Osteoblast (primary cell): Measurements from ENCODE around the gene SUGCT. TPM values are rescaled to one million over a fixed set of nuclear protein-coding genes. Genes with fewer than 3 reads are reported as not detected.

Experiments
- DNase-seq: peaks from one replicate; pipeline ENCODE4 v3.0.0; 2011; ENCODE audit warnings: low spot score, mixed read lengths; ENCODE audit not compliant: insufficient read length; ENCODE audit errors: missing footprints
- H2AFZ ChIP-seq: 2 replicates; pipeline ENCODE4 v1.6.0; 2011; ENCODE audit warnings: mild to moderate bottlenecking, low read length
- H3K27ac ChIP-seq: 2 replicates; pipeline ENCODE4 v1.5.1; 2011; ENCODE audit warnings: mild to moderate bottlenecking, low read depth, low read length, moderate library complexity
- H3K27me3 ChIP-seq: 2 replicates; pipeline ENCODE4 v1.6.0; 2012; ENCODE audit warnings: mild to moderate bottlenecking, control low read depth, inconsistent platforms, low read length, moderate library complexity; ENCODE audit not compliant: insufficient read depth
- H3K36me3 ChIP-seq: 2 replicates; pipeline ENCODE4 v1.5.1; 2011; ENCODE audit warnings: mild to moderate bottlenecking, low read length, control low read depth, moderate library complexity; ENCODE audit not compliant: insufficient read depth
- H3K4me1 ChIP-seq: 2 replicates; pipeline ENCODE4 v1.5.1; 2011; ENCODE audit warnings: mild to moderate bottlenecking, low read length, control low read depth, moderate library complexity; ENCODE audit not compliant: insufficient read depth
- H3K4me2 ChIP-seq: 2 replicates; pipeline ENCODE4 v1.6.0; 2011; ENCODE audit warnings: mild to moderate bottlenecking, low read length; ENCODE audit not compliant: insufficient read depth
- H3K4me3 ChIP-seq: fragments of 200-600 bp; sonication (generic); 3 replicates; pipeline ENCODE4 v1.5.1; 2012; ENCODE audit warnings: mild to moderate bottlenecking, low read length, inconsistent platforms; ENCODE audit not compliant: insufficient read depth
- H3K79me2 ChIP-seq: 2 replicates; pipeline ENCODE4 v1.6.0; 2012; ENCODE audit warnings: mild to moderate bottlenecking, low read length, control low read depth, inconsistent platforms; ENCODE audit not compliant: insufficient read depth
- H3K9me3 ChIP-seq: 2 replicates; pipeline ENCODE4 v1.5.1; 2011; ENCODE audit warnings: low read depth, low read length, control low read depth
- H4K20me1 ChIP-seq: 2 replicates; pipeline ENCODE4 v1.6.0; 2012; ENCODE audit warnings: mild to moderate bottlenecking, low read length, control low read depth; ENCODE audit not compliant: insufficient read depth
- total RNA-seq: library from RNA; depleted of rRNA; stranded (reverse); fragments of >200 nt; gene quantifications from 2 replicates; pipeline ENCODE4 v1.2.3, GENCODE V29; 2012
- TF ChIP-seq, protein P1 (sequence below): IDR thresholded peaks from 2 replicates; pipeline ENCODE4 v1.5.1; 2011; ENCODE audit warnings: mild to moderate bottlenecking, low read depth, low read length, moderate library complexity; ENCODE audit errors: extremely low read depth

The SUGCT gene
- total RNA-seq, 1 donor = 21.7 TPM

DNA sequence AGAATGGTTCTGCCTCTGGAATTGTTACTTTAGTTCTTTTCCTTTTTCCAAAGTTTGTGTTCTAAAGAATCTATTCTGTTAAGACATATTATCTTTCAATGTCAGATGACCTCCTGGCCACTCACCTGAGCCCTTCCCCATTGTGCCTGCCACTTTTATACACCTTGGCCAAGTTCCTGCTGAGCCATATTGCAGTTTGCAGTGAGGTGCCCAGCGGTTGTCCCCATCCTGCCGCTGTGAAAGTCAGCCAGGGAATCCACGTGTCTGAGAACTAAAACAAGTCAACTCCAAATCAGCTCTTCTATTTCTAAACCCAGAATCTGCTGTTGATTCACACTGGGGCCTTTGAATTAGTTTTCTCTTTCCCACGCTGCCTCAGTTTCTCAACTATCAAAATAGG lies 641.1 kb downstream of the SUGCT start:
- Histone ChIP-seq H3K4me1 (no peaks in the 10 kb centered on the region), H3K4me2 (no peak overlapping the region), H3K36me3 (no peaks in the 10 kb centered on the region), H4K20me1 (no peaks in the 10 kb centered on the region), H3K27ac (no peak overlapping the region), H3K27me3 (no peaks in the 10 kb centered on the region), H3K9me3 (no peaks in the 10 kb centered on the region), H2AFZ (no peak overlapping the region), H3K4me3 (no peak overlapping the region), H3K79me2 (no peaks in the 10 kb centered on the region)
- no peak for DNase-seq
- TF ChIP-seq, protein P1, sequence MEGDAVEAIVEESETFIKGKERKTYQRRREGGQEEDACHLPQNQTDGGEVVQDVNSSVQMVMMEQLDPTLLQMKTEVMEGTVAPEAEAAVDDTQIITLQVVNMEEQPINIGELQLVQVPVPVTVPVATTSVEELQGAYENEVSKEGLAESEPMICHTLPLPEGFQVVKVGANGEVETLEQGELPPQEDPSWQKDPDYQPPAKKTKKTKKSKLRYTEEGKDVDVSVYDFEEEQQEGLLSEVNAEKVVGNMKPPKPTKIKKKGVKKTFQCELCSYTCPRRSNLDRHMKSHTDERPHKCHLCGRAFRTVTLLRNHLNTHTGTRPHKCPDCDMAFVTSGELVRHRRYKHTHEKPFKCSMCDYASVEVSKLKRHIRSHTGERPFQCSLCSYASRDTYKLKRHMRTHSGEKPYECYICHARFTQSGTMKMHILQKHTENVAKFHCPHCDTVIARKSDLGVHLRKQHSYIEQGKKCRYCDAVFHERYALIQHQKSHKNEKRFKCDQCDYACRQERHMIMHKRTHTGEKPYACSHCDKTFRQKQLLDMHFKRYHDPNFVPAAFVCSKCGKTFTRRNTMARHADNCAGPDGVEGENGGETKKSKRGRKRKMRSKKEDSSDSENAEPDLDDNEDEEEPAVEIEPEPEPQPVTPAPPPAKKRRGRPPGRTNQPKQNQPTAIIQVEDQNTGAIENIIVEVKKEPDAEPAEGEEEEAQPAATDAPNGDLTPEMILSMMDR = no peak

DNA sequence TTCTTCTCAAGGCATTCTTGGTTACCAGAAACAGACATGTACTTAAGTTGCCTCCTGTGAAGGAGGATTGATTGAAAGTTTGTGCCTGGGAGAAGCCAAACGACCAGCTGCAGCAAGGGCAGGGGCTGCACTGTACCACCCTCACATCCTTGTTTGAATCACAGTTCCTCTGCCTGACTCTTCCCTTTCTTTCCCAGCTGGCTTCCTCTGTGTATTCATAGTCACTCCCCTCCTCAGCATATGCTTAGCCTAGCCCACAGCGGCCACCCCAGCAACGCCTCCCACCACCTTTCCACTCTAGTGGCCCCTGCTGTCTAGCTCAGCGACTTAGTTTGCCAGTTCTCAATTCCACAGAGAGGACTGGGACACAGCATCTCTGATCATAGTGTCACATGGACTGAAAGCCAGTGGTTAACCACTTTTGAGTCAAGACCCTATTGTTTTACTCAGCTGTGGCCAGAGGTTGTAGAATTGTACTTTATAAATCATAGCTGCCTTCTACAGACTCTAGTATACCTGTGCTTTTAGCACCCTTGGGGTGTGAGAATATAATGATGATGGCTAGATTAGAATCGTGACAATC lies 643.0 kb downstream of the SUGCT start:
- TF ChIP-seq, protein P1 = no peak
- Histone ChIP-seq H4K20me1 (no peaks in the 10 kb centered on the region), H3K27me3 (no peaks in the 10 kb centered on the region), H3K4me1 (peaks cover 7% of the 10 kb centered on the region), H3K9me3 (no peaks in the 10 kb centered on the region), H3K4me2 (no peak overlapping the region), H3K79me2 (no peaks in the 10 kb centered on the region), H3K27ac (no peak overlapping the region), H2AFZ (no peak overlapping the region), H3K4me3 (no peak overlapping the region), H3K36me3 (no peaks in the 10 kb centered on the region)
- DNase-seq = peak; percentile 13

DNA sequence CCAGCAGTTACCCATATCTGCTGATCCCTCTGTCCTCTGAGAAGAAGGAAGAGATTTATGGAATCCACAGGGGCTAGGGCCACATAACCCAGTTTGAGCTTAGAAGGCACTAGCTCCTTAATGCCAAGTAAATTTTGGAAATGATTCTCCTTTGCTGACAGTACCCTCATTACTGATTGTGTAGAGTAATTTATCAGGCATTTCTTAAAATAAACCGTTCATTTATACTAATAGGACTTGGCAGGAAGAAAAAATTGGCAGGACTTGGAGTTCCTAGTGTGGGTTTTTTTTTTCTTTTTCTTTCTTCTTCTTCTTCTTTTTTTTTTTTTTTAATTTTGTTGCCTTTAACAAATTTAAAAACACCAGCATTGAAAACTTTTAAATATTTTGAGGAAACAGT lies 645.7 kb downstream of the SUGCT start:
- Histone ChIP-seq H3K4me3 (no peak overlapping the region), H3K9me3 (no peaks in the 10 kb centered on the region), H3K4me2 (no peak overlapping the region), H3K79me2 (no peaks in the 10 kb centered on the region), H3K27ac (no peak overlapping the region), H4K20me1 (no peaks in the 10 kb centered on the region), H3K27me3 (no peaks in the 10 kb centered on the region), H2AFZ (no peak overlapping the region), H3K36me3 (no peaks in the 10 kb centered on the region), H3K4me1 (peaks cover 11% of the 10 kb centered on the region)
- TF ChIP-seq, protein P1 = no peak
- DNase-seq = no peak

DNA sequence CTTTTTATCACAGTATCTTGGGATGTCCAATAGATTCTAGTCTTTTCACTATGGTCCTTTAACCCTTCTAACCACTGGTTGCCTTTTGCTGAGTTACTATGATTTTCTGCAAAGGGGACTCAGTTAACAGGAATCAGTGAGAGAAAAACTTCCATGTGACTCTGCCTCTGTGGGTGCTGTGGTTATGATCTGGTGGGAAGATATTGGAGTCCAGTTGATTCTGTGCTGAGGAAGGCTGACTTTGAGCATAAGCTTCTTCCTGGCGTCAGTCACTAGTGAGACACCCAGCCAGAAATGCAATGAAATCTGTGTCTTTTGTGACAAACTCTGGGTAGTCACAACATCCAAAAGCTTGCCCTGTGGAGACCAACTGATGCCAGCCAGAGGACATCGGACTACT lies 648.0 kb downstream of the SUGCT start:
- H3K36me3 ChIP-seq = no peaks in the 10 kb centered on the region
- peak overlapping the region; percentile 32 for H2AFZ ChIP-seq
- TF ChIP-seq, protein P1 = no peak
- H4K20me1 ChIP-seq = no peaks in the 10 kb centered on the region
- peaks cover 11% of the 10 kb centered on the region for H3K4me1 ChIP-seq
- no peak overlapping the region for H3K4me3 ChIP-seq
- H3K27ac ChIP-seq = peak overlapping the region; percentile 56
- no peaks in the 10 kb centered on the region for H3K27me3 ChIP-seq
- H3K79me2 ChIP-seq = no peaks in the 10 kb centered on the region
- no peak overlapping the region for H3K4me2 ChIP-seq
- no peak for DNase-seq
- H3K9me3 ChIP-seq = no peaks in the 10 kb centered on the region
